PFSK-1 (cell line): Measurements from ENCODE around the gene KIAA1958.

ENCODE experiments used
- POLR2AphosphoS5 ChIP-seq: IDR thresholded peaks from 2 replicates; pipeline ENCODE4 v1.6.1; 2012; ENCODE audit warnings: low read depth, mild to moderate bottlenecking, control low read depth, low read length, moderate library complexity
- TF ChIP-seq, protein P1 (sequence below), 2 experiments: IDR thresholded peaks; 2 replicates each; pipeline versions ENCODE4 v1.6.1 to v1.8.0; 2011 to 2012; ENCODE audit warnings: low read depth in 2 of 2, low read length in 2 of 2, control low read depth in 1 of 2, inconsistent platforms in 1 of 2, mild to moderate bottlenecking in 1 of 2, moderate library complexity in 1 of 2; ENCODE audit not compliant: insufficient read depth in 1 of 2

- TF ChIP-seq, protein P1, sequence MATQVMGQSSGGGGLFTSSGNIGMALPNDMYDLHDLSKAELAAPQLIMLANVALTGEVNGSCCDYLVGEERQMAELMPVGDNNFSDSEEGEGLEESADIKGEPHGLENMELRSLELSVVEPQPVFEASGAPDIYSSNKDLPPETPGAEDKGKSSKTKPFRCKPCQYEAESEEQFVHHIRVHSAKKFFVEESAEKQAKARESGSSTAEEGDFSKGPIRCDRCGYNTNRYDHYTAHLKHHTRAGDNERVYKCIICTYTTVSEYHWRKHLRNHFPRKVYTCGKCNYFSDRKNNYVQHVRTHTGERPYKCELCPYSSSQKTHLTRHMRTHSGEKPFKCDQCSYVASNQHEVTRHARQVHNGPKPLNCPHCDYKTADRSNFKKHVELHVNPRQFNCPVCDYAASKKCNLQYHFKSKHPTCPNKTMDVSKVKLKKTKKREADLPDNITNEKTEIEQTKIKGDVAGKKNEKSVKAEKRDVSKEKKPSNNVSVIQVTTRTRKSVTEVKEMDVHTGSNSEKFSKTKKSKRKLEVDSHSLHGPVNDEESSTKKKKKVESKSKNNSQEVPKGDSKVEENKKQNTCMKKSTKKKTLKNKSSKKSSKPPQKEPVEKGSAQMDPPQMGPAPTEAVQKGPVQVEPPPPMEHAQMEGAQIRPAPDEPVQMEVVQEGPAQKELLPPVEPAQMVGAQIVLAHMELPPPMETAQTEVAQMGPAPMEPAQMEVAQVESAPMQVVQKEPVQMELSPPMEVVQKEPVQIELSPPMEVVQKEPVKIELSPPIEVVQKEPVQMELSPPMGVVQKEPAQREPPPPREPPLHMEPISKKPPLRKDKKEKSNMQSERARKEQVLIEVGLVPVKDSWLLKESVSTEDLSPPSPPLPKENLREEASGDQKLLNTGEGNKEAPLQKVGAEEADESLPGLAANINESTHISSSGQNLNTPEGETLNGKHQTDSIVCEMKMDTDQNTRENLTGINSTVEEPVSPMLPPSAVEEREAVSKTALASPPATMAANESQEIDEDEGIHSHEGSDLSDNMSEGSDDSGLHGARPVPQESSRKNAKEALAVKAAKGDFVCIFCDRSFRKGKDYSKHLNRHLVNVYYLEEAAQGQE (IDR thresholded peaks at IDR 0.05; ENCODE audit: insufficient read depth in 1 of 2, low read depth in 2 of 2, low read length in 2 of 2) = no peak
- no peak for TF ChIP-seq POLR2AphosphoS5
Measured at GRCh38 chr9:112555844-112556482, 69.3 kb downstream of the KIAA1958 start.
